Right ventricle myocardium inferior (tissue), 1 donor: Measurements from ENCODE around the gene NR4A1. TPM values are rescaled to one million over a fixed set of nuclear protein-coding genes. Genes with fewer than 3 reads are reported as not detected.

ENCODE experiments used
- ATAC-seq: fragments of 200-7000 bp; cut with Tn5 transposase; one replicate; pipeline ENCODE4 v1.9.1; 2020; ENCODE audit warnings: mild to moderate bottlenecking, moderate library complexity
- DNase-seq: peaks from one replicate; pipeline ENCODE4 v3.0.0; 2021; ENCODE audit errors: missing footprints
- intact Hi-C: fragments of 100-400 bp; cut with DNase I; formaldehyde crosslinking; loops from one replicate; pipeline ENCODE4 v1.11.0; 2022
- total RNA-seq: library from RNA; stranded (reverse); fragmentation: NEBNext Ultra II Directional; extraction: Animal tissue kit (Norgen Biotek cat#: 25700); gene quantifications from one replicate; pipeline ENCODE4 v1.2.1, GENCODE V29; 2021
- donor health status: DM: no; HTN: yes; CAD: no; lungs with severe emphysema.

The NR4A1 gene
- total RNA-seq, 1 donor from 2014 or later, result 40.6 TPM

DNA sequence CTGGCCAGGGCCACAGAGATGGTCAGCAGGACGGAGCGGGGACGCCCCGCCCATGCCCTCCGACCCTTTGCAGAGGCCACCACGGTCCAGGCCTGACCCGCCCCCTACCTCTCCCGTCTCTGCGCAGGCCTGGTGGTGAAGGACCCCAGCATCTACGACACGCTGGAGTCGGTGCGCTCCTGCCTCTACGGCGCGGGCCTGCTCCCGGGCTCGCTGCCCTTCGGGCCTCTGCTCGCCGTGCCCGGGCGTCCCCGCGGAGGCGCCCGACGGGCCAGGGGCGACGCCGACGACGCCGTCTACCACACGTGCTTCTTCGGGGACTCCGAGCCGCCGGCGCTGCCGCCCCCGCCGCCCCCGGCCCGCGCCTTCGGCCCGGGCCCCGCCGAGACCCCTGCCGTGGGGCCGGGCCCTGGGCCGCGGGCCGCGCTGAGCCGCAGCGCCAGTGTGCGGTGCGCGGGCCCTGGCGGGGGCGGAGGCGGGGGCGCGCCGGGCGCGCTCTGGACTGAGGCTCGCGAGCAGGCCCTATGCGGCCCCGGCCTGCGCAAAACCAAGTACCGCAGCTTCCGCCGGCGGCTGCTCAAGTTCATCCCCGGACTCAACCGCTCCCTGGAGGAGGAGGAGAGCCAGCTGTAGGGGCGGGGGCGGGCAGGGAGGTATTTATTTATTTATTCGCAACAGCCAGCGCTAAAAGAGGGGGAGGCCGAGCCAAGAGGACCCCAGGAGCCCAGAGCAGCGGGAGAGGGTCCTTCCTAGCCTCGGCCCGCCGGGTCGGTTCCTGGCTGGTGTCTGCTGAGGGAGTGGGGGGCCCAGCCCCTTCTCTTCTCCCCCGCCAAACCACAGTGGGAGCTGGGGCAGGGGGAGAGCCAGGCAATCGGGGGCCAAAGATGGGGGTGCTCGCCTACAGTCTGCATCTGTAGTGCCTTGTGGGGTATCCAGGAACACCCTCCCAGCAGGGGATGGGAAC is 36.4 kb upstream of the NR4A1 start:
- DNase-seq (peak; percentile 41), ATAC-seq (no peak)
- intact Hi-C loops, result no loop called here

DNA sequence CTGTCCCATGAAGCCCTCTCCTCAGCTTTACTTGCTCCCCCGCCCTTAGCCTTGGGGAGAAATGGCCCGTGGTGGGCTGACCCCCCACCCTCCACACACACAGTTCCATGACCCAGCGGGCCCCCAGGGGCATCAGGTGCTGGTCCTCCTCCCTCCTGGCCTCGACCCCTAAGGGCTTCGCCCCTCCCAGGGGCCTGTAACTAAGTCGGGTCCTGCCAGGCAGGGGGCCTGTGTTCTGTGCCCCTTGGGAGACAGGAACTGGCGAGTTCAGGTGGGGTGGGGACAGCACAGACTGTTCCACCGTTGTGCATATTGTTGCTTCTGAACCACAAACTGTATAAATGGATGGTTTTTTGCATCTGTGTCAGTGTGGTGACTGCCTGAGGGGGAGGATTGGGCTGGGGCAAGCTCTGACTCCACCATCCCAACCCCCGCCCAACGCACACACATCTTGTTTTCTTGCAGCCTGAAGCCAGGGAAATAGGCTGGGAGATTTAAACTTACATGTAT is 35.7 kb upstream of the NR4A1 start:
- DNase-seq (peak; percentile 27), ATAC-seq (no peak)
- intact Hi-C loops, result no loop called here

DNA sequence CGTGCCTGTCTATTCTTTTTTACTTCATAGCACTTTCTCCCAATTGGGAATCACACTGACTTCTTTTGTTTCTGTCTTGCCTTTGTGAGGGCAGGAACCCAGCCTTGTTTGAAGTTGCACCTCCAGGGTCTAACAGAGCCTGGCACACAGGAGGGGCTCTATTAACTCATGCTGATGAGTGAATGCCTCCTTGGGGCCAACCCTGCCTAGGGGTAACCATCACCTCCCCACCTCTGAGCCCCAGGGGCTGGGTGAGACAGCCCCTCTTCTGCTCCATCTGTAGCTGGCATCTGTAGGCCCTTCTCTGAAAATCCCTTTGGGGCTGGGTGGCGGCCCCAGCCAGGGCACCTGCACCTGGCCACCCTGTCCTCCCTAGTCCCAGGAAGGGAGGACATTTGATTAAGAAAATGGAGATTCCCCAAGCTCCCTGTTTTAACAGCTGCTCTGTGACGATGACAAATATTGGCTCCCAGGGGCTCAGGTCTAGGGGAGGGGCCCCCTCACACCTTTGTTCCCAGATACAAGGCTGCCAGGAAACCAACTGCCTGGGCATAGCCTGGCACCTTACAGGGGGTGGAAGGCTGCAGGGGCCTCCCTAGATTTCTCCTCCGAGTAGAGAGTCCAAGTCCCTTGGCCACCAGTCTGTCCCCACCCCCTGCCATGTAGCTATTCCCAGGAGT is 32.7 kb upstream of the NR4A1 start:
- intact Hi-C loops, result no loop called here
- ATAC-seq, result no peak

GRCh38 chr12:52019113-52019770 is 32.0 kb upstream of the NR4A1 start:
- intact Hi-C loops, result no loop called here
- no peak for ATAC-seq
- DNase-seq, result peak; percentile 58

More for the DNA sequence above, 32.7 kb upstream of the NR4A1 start:
- DNase-seq, result peak; percentile 27

DNA sequence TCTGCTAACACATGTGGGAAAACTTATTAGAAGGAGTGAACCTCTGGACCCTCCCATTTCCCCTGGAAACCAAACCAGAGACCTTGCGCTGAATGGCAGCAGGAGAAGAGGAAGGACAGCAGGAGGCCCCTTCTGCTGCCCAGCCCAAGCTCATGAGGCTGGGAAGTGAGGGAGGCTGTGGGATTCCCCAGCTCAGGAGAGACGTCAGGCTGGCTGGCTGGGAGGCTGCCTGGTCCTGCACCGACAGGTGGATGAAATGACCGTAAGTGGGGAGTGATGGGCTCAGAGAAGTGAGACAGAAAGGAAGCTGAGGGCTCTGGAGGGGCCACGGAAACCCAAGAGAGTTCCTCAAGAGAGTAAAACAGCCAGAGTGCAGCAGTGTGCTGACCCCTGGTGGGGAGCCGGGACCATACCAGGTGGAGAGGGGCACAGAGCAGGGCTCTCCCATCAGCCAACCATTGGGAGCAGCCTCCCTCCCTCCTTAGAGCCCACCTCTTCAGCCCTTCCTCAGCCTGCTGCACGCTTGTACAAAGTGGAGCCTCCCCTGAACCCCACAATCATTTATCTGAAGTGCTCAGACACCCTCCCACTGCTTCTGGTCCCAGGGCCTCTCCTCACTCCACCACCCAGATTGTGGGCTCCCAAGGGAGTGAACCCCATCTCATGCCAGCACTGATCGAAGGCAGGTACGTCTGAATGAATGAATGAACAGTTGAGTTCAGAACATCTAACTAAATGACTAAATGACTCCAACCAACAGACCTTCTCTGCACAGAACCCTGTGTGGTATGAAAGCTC is 30.5 kb upstream of the NR4A1 start:
- intact Hi-C loops, result no loop called here
- ATAC-seq (no peak), DNase-seq (peak; percentile 68)

- intact Hi-C loops, result loop anchor here (1.0 kb wide), 2 partner anchors 19 to 30 kb away; no protein-coding TSS in a partner anchor
- ATAC-seq (no peak), DNase-seq (no peak)
These were observed 28.4 kb upstream of the NR4A1 start for GRCh38 chr12:52022841-52023181.

- peak; percentile 62 for ATAC-seq
- intact Hi-C loops, result loop anchor here (1.0 kb wide), 2 partner anchors 19 to 30 kb away; no protein-coding TSS in a partner anchor
- DNase-seq, result peak; percentile 96
These were observed 27.9 kb upstream of the NR4A1 start for GRCh38 chr12:52023182-52023975.

- DNase-seq, result peak; percentile 50
- intact Hi-C loops, result loop anchor here (1.0 to 2.0 kb wide), 3 partner anchors 20 to 95 kb away; no protein-coding TSS in a partner anchor
- no peak for ATAC-seq
These were observed 27.1 kb upstream of the NR4A1 start for GRCh38 chr12:52023976-52024688.

DNA sequence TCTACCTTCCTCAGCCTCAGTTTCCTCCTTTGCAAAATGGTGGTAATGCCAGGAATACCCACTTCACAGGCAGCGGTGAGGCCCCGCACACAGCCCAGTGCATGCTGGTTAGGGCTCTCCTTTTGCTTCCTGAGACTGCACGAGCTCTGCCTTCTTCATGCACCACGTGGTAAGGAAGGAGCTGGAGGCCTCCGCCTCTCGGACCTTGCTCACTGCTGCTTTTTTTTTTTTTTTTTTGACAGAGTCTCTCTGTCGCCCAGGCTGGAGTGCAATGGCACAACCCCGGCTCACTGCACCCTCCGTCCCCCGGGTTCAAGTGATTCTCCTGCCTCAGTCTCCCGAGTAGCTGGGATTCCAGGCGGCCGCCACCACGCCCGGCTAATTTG is 26.4 kb upstream of the NR4A1 start:
- DNase-seq (peak; percentile 76), ATAC-seq (no peak)
- intact Hi-C loops, result loop anchor here (1.0 to 2.0 kb wide), 4 partner anchors 26 to 94 kb away; partner anchors contain the start of genes ATG101 and NR4A1

DNA sequence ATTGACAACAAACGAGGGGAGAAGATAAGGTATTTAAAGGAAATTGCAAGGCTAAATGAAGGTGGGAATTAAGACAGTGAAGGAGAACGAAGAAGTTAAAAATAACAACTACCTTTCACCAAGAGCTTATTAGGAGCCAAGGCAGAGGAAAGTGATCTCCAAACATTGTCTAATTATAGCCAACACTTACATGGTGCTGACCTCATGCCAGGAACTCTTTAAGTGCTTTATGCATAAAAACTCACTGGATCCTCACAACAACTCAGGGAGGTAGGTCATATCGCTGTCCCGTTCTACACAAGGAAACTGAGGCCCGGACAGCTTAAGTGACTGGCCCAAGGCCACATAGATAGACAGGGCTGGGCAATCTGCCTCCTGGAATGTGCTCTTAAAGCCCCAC is 25.0 kb upstream of the NR4A1 start:
- ATAC-seq (peak; percentile 10), DNase-seq (no peak)
- intact Hi-C loops, result no loop called here

GRCh38 chr12:52027085-52027843 is 24.0 kb upstream of the NR4A1 start:
- intact Hi-C loops, result no loop called here
- DNase-seq, result peak; percentile 83
- peak; percentile 52 for ATAC-seq

GRCh38 chr12:52029685-52030084 is 21.6 kb upstream of the NR4A1 start:
- no peak for DNase-seq
- intact Hi-C loops, result no loop called here
- peak; percentile 13 for ATAC-seq

DNA sequence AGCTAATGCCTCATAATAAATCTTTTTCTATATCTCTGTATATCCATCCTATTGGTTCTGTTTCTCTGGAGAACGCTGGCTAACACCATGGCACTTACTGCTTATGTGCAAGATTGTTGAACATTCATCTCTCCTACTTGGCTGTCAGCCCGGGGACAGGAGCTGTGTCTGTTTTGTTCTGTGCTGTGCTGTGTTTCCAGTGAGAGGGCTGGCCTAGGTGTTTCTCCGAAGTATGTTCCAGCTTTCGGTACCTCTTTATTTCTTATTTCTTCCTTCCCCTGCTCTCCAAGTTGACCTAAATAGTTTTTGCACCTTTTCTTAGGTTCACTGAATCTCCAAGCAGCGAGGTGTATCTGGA is 18.8 kb upstream of the NR4A1 start:
- ATAC-seq (peak; percentile 46), DNase-seq (no peak)
- intact Hi-C loops, result loop anchor here (2.0 kb wide), 1 partner anchor 94 kb away; no protein-coding TSS in a partner anchor

DNA sequence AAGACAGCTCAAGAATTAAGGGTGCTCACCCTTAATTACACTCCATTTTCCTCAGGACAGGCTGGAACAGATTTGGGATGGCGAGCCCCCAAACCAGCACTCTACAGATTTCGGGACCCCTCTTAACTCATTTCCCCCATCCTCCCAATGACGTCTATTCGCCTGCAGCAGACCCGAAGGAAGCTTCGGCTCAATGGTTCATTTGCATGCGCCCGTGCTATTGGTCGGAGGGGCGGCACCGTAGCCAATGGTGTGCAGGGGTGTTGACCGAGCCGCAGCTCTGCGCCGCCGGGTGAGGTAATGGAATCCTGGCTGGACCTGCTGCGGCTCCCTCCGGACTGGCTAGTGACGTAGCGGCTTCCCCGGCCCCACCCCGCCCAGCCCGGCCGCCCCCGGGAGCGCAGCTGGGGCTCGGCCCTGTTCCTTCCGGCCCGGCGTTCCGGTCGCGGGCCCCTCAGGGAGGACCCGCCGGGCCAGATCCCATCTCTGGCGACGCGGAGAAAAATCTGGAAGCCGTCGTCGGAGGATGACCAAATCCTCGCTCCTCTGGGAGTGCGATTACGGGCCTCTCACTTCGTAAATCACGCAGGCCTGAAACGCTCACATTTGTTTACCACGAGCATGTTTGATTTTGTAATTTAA is 18.3 kb upstream of the NR4A1 start:
- intact Hi-C loops, result loop anchor here (2.0 kb wide), 1 partner anchor 94 kb away; no protein-coding TSS in a partner anchor
- ATAC-seq (peak; percentile 93), DNase-seq (peak; percentile 99)

GRCh38 chr12:52033446-52034140 is 17.6 kb upstream of the NR4A1 start:
- intact Hi-C loops, result loop anchor here (2.0 kb wide), 1 partner anchor 93 kb away; no protein-coding TSS in a partner anchor
- ATAC-seq (peak; percentile 0), DNase-seq (no peak)
